SK-N-SH (cell line): ENCODE results near the gene HEATR3. TPM values are rescaled to one million over a fixed set of nuclear protein-coding genes. Genes with fewer than 3 reads are reported as not detected.

Source experiments
- CTCF ChIA-PET: fragments of 300-600, 350-600 bp; formaldehyde crosslinking; extraction: SDS; loops from one replicate; lab custom pipeline; 2021; lab: Yijun Ruan, JAX
- POLR2A ChIA-PET: fragments of 350-600 bp; sonication (Branson Sonifier 250); formaldehyde crosslinking; extraction: SDS; loops from one replicate; lab custom pipeline; 2020; ENCODE audit warnings: antibody characterized with exemption, inconsistent platforms; lab: Yijun Ruan, JAX
- DNase-seq: peaks from one replicate; pipeline ENCODE4 v3.0.0; 2012
- H2AFZ ChIP-seq: fragments of 200-600 bp; sonication (generic); 2 replicates; pipeline ENCODE4 v1.8.1; 2016; ENCODE audit warnings: antibody characterized with exemption, mild to moderate bottlenecking, low read depth
- H3F3A ChIP-seq: fragments of 200-600 bp; sonication (generic); replicated peaks from 2 replicates; pipeline ENCODE3; 2016; ENCODE audit warnings: antibody characterized with exemption, mild to moderate bottlenecking; ENCODE audit not compliant: insufficient read depth
- H3K27ac ChIP-seq, 2 experiments: fragments of 200-500 bp in 1 of 2; fragments of 200-600 bp in 1 of 2; sonication (Bioruptor generic) in 1 of 2; sonication (generic), shearing (Covaris generic) in 1 of 2; 2 replicates each; pipeline versions ENCODE4 v1.5.1 to v1.6.1; 2014 to 2016; ENCODE audit warnings: low read depth in 2 of 2, inconsistent platforms in 1 of 2, low read length in 1 of 2, mild to moderate bottlenecking in 1 of 2, mixed read lengths in 1 of 2
- H3K27me3 ChIP-seq: fragments of 200-600 bp; sonication (generic), shearing (Covaris generic); 2 replicates; pipeline ENCODE4 v1.6.1; 2016; ENCODE audit warnings: mixed run types; ENCODE audit not compliant: insufficient read depth
- H3K36me3 ChIP-seq, 2 experiments: fragments of 200-500 bp in 1 of 2; fragments of 200-600 bp in 1 of 2; sonication (Bioruptor generic) in 1 of 2; sonication (generic) in 1 of 2; replicated peaks in 1 of 2; 2 replicates each; pipeline versions ENCODE3 to v1.5.1; 2014 to 2016; ENCODE audit warnings: low read length in 1 of 2, mild to moderate bottlenecking in 1 of 2; ENCODE audit not compliant: insufficient read depth in 2 of 2, control insufficient read depth in 1 of 2
- H3K4me1 ChIP-seq, 2 experiments: fragments of 200-500 bp in 1 of 2; fragments of 200-600 bp in 1 of 2; sonication (Bioruptor generic) in 1 of 2; sonication (generic), shearing (Covaris generic) in 1 of 2; 2 replicates each; pipeline versions ENCODE4 v1.5.1 to v1.6.1; 2014 to 2016; ENCODE audit warnings: low read depth in 1 of 2, low read length in 1 of 2, mixed run types in 1 of 2; ENCODE audit not compliant: insufficient read depth in 2 of 2, control insufficient read depth in 1 of 2
- H3K4me2 ChIP-seq: fragments of 200-600 bp; sonication (generic), shearing (Covaris generic); 2 replicates; pipeline ENCODE4 v1.6.1; 2017; ENCODE audit warnings: mixed run types
- H3K4me3 ChIP-seq, 2 experiments: fragments of 200-500 bp in 1 of 2; fragments of 200-600 bp in 1 of 2; sonication (Bioruptor generic) in 1 of 2; sonication (generic), shearing (Covaris generic) in 1 of 2; 2 replicates each; pipeline versions ENCODE4 v1.5.1 to v1.8.1; 2014 to 2016; ENCODE audit warnings: low read depth in 2 of 2, inconsistent platforms in 1 of 2, low read length in 1 of 2, mild to moderate bottlenecking in 1 of 2, mixed read lengths in 1 of 2, moderate library complexity in 1 of 2
- H3K79me2 ChIP-seq: fragments of 200-600 bp; sonication (generic); 2 replicates; pipeline ENCODE4 v1.8.1; 2017; ENCODE audit warnings: mild to moderate bottlenecking; ENCODE audit not compliant: insufficient read depth
- H3K9ac ChIP-seq: fragments of 200-600 bp; sonication (generic); 2 replicates; pipeline ENCODE4 v1.6.1; 2017; ENCODE audit warnings: mixed run types
- H3K9me2 ChIP-seq: fragments of 200-600 bp; sonication (generic); 2 replicates; pipeline ENCODE4 v1.6.1; 2017; ENCODE audit warnings: mixed run types
- H3K9me3 ChIP-seq: fragments of 200-600 bp; sonication (generic); 2 replicates; pipeline ENCODE4 v1.6.1; 2017; ENCODE audit warnings: mixed run types, mild to moderate bottlenecking, moderate library complexity
- H4K20me1 ChIP-seq: fragments of 200-600 bp; sonication (generic); 2 replicates; pipeline ENCODE4 v1.6.1; 2017; ENCODE audit warnings: mild to moderate bottlenecking, mixed run types; ENCODE audit not compliant: insufficient read depth
- CHD2 ChIP-seq: fragments of 150-350 bp; IDR thresholded peaks from 2 replicates; pipeline ENCODE4 v1.6.1; 2018; ENCODE audit warnings: low read length; ENCODE audit not compliant: partially characterized antibody
- ELF1 ChIP-seq: IDR thresholded peaks from 2 replicates; pipeline ENCODE4 v1.4.0; 2012
- EP300 ChIP-seq, 2 experiments: IDR thresholded peaks; 2 replicates each; pipeline versions ENCODE4 v1.4.0 to v1.6.1; 2012; ENCODE audit warnings: borderline replicate concordance in 1 of 2, low read depth in 1 of 2, low read length in 1 of 2
- EZH2phosphoT487 ChIP-seq: fragments of 200-600 bp; sonication (generic); IDR thresholded peaks from 2 replicates; pipeline ENCODE4 v1.6.1; 2017; ENCODE audit warnings: low read depth, mixed run types, mild to moderate bottlenecking, antibody characterized with exemption, moderate library complexity, borderline replicate concordance
- FOXJ3 ChIP-seq: sonication (generic); formaldehyde crosslinking; IDR thresholded peaks from 2 replicates; pipeline ENCODE4 v1.5.1; 2020; ENCODE audit warnings: mild to moderate bottlenecking, missing genetic modification reagents
- GABPA ChIP-seq: IDR thresholded peaks from 2 replicates; pipeline ENCODE4 v1.4.0; 2012; ENCODE audit warnings: low read depth, mild to moderate bottlenecking
- GATA2 ChIP-seq: sonication (generic); formaldehyde crosslinking; IDR thresholded peaks from 2 replicates; pipeline ENCODE4 v1.5.0; 2020; ENCODE audit warnings: mild to moderate bottlenecking, missing genetic modification reagents
- JUND ChIP-seq: IDR thresholded peaks from 2 replicates; pipeline ENCODE4 v1.4.0; 2012
- MEF2A ChIP-seq: IDR thresholded peaks from 2 replicates; pipeline ENCODE4 v1.4.0; 2012; ENCODE audit warnings: low read depth, borderline replicate concordance
- MXI1 ChIP-seq: IDR thresholded peaks from 2 replicates; pipeline ENCODE4 v1.6.1; 2012; ENCODE audit warnings: mild to moderate bottlenecking, low read depth, low read length, improper control_type of control experiment
- POLR2AphosphoS5 ChIP-seq: IDR thresholded peaks from 2 replicates; pipeline ENCODE4 v1.6.1; 2012; ENCODE audit warnings: low read depth, low read length
- RAD21 ChIP-seq: IDR thresholded peaks from 2 replicates; pipeline ENCODE4 v1.6.1; 2012; ENCODE audit warnings: mild to moderate bottlenecking, low read length
- RCOR1 ChIP-seq: fragments of 150-350 bp; IDR thresholded peaks from 2 replicates; pipeline ENCODE4 v1.6.1; 2017; ENCODE audit warnings: antibody characterized with exemption, low read length
- SIN3A ChIP-seq: IDR thresholded peaks from 2 replicates; pipeline ENCODE4 v1.6.1; 2012; ENCODE audit warnings: low read depth, mild to moderate bottlenecking, low read length, moderate library complexity, borderline replicate concordance
- TAF1 ChIP-seq: IDR thresholded peaks from 2 replicates; pipeline ENCODE4 v1.6.1; 2012; ENCODE audit warnings: low read depth, mild to moderate bottlenecking, low read length, moderate library complexity, borderline replicate concordance
- WGBS: methylation state at CpG from one replicate; pipeline ENCODE4 v1.1.6; 2017; ENCODE audit warnings: low lambda C conversion rate; 5-methylcytosine and 5-hydroxymethylcytosine counted together
- polyA plus RNA-seq, 3 experiments: library from polyadenylated mRNA; depleted of rRNA; stranded (reverse); fragments of >200 nt; gene quantifications; 2 replicates each; pipeline ENCODE4 v1.2.3, GENCODE V29; 2012
- TF ChIP-seq, protein P1 (sequence below): IDR thresholded peaks from 2 replicates; pipeline ENCODE4; 2012
- TF ChIP-seq, protein P2 (sequence below): IDR thresholded peaks from 2 replicates; pipeline ENCODE4 v1.4.0; 2012; ENCODE audit warnings: low read depth, borderline replicate concordance
- TF ChIP-seq, protein P3 (sequence below): fragments of 200-600 bp; sonication (generic); IDR thresholded peaks from 2 replicates; pipeline ENCODE4 v1.6.1; 2017; ENCODE audit warnings: antibody characterized with exemption, mild to moderate bottlenecking, moderate library complexity
- TF ChIP-seq, protein P4 (sequence below): fragments of 150-350 bp; IDR thresholded peaks from 2 replicates; pipeline ENCODE4 v1.6.1; 2016; ENCODE audit warnings: mild to moderate bottlenecking, low read depth, low read length

Gene HEATR3
- polyA plus RNA-seq, 1 of the 3 experiments (the other 2 are of a cell fraction), result 10.1 TPM

DNA sequence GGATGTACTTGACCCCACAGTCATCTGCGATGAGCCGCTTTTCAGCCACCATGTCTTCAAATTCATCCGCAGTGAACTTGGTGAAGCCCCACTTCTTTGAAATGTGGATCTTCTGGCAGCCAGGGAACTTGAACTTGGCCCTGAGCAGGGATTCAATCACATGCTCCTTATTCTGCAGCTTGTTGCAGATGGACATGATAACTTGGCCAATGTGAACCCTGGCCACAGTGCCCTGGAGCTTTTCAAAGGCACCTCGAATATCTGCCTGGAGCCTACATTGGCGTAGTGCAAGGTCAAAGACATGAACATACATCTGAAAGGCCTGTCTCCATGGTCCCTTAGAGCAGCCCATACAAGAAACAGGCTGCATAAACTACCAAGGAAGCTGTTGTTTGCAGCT lies 85.6 kb downstream of the HEATR3 start:
- H3K4me1 ChIP-seq, result peaks cover 8 to 15% of the 10 kb centered on the region in 2 experiments; a peak in 2 of 4 replicates

DNA sequence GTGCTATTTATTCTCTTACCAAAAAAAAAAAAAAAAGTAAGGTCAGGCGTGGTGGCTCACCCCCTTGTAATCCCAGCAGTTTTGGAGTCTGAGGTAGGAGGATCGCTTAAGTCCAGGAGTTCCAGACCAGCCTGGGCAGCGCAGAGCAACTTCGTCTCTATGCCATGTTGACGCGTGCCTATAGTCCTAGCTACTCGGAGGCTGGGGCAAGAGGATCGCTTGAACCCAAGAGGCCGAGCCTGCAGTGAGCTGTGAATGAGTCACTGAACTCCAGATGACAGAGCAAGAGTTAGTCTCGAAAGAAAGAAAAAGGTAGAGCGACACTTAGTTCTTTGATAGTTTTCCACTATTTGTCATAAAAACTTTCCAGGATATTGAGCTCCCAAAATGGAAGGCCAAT lies 86.0 kb downstream of the HEATR3 start:
- CTCF ChIA-PET, result interaction anchor here (2.4 to 2.6 kb wide), 2 partner anchors 59 to 126 kb away, joined by 8 read pairs; partner anchors contain the start of gene CNEP1R1
- Histone ChIP-seq H3K4me2 (peak overlapping the region; percentile 99; the same call in 1 of the 2 replicates), H3F3A (peaks cover 6% of the 10 kb centered on the region), H3K27ac (peak overlapping the region in 1 of 2 experiments; percentile 90; a peak in 1 of 4 replicates), H2AFZ (peak overlapping the region; percentile 99), H3K4me1 (peaks cover 8 to 12% of the 10 kb centered on the region in 2 experiments; a peak in 2 of 4 replicates), H3K9me2 (no peaks in the 10 kb centered on the region), H3K4me3 (peak overlapping the region in 1 of 2 experiments; percentile 80; a peak in 2 of 4 replicates), H3K27me3 (no peaks in the 10 kb centered on the region), H3K9me3 (no peaks in the 10 kb centered on the region), H4K20me1 (peaks cover 30% of the 10 kb centered on the region), H3K36me3 (no peaks in the 10 kb centered on the region), H3K79me2 (peaks cover 31% of the 10 kb centered on the region), H3K9ac (peak overlapping the region; percentile 95; the same call in 1 of the 2 replicates)
- 98% methylated on average over 11 of the region's 11 CpGs for WGBS
- POLR2A ChIA-PET, result no interaction called here
- DNase-seq, result no peak
- TF ChIP-seq FOXJ3 (CRISPR knock-in tag) (no peak), MXI1 (no peak), EP300 (IDR thresholded peaks at IDR 0.05; ENCODE audit: borderline replicate concordance in 1 of 2, low read depth in 1 of 2, low read length in 1 of 2) (no peak), TAF1 (no peak), JUND (no peak), EZH2phosphoT487 (no peak), CHD2 (no peak), GABPA (no peak), SIN3A (no peak), POLR2AphosphoS5 (no peak), ELF1 (no peak), MEF2A (no peak), RAD21 (no peak)
- TF ChIP-seq, protein P1, sequence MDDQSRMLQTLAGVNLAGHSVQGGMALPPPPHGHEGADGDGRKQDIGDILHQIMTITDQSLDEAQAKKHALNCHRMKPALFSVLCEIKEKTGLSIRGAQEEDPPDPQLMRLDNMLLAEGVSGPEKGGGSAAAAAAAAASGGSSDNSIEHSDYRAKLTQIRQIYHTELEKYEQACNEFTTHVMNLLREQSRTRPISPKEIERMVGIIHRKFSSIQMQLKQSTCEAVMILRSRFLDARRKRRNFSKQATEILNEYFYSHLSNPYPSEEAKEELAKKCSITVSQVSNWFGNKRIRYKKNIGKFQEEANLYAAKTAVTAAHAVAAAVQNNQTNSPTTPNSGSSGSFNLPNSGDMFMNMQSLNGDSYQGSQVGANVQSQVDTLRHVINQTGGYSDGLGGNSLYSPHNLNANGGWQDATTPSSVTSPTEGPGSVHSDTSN, result no peak
- TF ChIP-seq, protein P2, sequence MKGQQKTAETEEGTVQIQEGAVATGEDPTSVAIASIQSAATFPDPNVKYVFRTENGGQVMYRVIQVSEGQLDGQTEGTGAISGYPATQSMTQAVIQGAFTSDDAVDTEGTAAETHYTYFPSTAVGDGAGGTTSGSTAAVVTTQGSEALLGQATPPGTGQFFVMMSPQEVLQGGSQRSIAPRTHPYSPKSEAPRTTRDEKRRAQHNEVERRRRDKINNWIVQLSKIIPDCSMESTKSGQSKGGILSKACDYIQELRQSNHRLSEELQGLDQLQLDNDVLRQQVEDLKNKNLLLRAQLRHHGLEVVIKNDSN, result no peak
- TF ChIP-seq, protein P3, sequence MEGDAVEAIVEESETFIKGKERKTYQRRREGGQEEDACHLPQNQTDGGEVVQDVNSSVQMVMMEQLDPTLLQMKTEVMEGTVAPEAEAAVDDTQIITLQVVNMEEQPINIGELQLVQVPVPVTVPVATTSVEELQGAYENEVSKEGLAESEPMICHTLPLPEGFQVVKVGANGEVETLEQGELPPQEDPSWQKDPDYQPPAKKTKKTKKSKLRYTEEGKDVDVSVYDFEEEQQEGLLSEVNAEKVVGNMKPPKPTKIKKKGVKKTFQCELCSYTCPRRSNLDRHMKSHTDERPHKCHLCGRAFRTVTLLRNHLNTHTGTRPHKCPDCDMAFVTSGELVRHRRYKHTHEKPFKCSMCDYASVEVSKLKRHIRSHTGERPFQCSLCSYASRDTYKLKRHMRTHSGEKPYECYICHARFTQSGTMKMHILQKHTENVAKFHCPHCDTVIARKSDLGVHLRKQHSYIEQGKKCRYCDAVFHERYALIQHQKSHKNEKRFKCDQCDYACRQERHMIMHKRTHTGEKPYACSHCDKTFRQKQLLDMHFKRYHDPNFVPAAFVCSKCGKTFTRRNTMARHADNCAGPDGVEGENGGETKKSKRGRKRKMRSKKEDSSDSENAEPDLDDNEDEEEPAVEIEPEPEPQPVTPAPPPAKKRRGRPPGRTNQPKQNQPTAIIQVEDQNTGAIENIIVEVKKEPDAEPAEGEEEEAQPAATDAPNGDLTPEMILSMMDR, result no peak

More for the DNA sequence above, 85.6 kb downstream of the HEATR3 start:
- Histone ChIP-seq H3K9ac (no peak overlapping the region), H3K9me2 (no peaks in the 10 kb centered on the region), H3K4me3 (no peak overlapping the region), H3K9me3 (no peaks in the 10 kb centered on the region), H4K20me1 (peaks cover 26% of the 10 kb centered on the region), H3K79me2 (peaks cover 26% of the 10 kb centered on the region), H3K27ac (no peak overlapping the region; a peak in 1 of 4 replicates), H3F3A (peaks cover 6% of the 10 kb centered on the region), H3K27me3 (no peaks in the 10 kb centered on the region), H3K4me2 (no peak overlapping the region), H3K36me3 (no peaks in the 10 kb centered on the region), H2AFZ (no peak overlapping the region; the same call in 1 of the 2 replicates)
- POLR2A ChIA-PET, result no interaction called here
- 84% methylated on average over 3 of the region's 5 CpGs for WGBS
- no peak for DNase-seq
- TF ChIP-seq RAD21 (no peak), GATA2 (CRISPR knock-in tag) (no peak), POLR2AphosphoS5 (no peak), RCOR1 (no peak)
- TF ChIP-seq, protein P4, sequence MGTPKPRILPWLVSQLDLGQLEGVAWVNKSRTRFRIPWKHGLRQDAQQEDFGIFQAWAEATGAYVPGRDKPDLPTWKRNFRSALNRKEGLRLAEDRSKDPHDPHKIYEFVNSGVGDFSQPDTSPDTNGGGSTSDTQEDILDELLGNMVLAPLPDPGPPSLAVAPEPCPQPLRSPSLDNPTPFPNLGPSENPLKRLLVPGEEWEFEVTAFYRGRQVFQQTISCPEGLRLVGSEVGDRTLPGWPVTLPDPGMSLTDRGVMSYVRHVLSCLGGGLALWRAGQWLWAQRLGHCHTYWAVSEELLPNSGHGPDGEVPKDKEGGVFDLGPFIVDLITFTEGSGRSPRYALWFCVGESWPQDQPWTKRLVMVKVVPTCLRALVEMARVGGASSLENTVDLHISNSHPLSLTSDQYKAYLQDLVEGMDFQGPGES, result no peak
- TF ChIP-seq, protein P3, result no peak
- CTCF ChIA-PET, result interaction anchor here (2.4 to 2.6 kb wide), 2 partner anchors 59 to 126 kb away, joined by 8 read pairs; partner anchors contain the start of gene CNEP1R1
